ACHN (cell line): ENCODE measurements around the gene SPNS3.

ENCODE experiments used
- DNase-seq: peaks from one replicate; pipeline ENCODE4 v3.0.0-alpha.2; 2015
- in situ Hi-C: cut with HindIII; loops from 2 replicates; pipeline ENCODE4 v1.10.0; 2017; ENCODE audit warnings: low sequenced_read_pairs, low pct_ligation_motif_present, low pct_unique_long_range_greater_than_20kb

The SPNS3 gene

DNA sequence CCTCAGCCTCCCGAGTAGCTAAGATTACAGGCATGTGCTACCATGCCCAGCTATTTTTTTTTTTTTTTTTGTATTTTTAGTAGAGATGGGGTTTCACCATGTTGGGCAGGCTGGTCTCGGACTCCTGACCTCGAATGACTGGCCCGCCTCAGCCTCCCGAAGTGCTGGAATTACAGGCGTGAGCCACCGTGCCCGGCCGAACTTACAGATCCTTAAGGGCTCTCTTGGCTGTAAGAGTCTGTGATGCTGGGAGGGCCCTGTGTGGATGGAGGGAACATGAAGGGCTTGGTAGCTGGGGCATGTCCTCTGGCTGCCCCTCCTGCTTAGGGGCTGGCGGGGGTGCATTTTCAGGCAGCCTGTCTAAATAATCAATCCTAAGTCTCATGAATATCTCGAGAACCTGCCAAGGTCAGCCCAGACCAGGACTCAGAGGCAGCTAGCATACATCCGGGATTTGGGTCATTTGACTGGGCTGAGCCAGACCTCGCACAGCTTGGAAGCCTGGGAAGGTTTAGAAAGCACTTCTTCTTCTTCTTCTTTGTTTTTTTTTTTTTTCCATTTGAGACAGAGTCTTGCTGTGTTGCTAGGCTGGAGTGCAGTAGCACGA lies 17.1 kb downstream of the SPNS3 start:
- no peak for DNase-seq
- in situ Hi-C loops: no loop called here

DNA sequence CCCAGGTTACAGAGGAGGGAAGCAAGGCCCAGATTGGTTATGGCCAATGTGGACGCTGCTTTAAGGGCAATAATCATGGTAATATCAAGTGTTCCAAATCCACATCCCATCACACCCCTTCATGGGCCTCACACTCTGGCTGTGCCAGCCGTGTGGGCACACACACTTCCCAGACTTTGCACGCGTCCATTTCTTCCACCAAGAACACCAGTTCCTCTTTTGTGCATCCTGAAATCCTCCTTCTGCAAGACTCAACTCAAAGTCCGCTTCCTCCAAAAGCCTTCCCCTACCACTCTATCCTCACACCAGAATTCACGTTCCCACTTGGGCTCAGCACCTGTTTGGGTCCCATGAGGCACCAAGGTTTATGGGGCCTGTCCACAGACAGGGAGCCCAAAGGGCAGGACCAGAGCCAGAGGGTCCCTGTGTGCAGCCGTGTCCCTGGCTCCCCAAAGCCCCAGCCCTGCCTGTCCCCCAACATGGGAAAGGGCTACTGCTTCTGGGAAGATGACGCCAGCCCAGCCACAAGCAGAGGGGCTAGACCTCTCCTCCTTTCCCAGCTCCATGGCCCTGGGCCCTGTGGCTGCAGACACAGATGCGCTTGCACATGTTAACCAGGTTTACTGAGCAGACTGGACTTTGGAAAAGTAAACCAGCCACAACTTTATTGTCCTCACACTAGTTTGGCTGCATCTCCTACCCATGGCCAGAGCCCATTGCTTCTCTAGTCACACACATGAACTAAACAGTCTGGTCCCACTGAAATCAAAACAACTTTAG lies 20.3 kb downstream of the SPNS3 start:
- DNase-seq: no peak
- in situ Hi-C loops: no loop called here

DNA sequence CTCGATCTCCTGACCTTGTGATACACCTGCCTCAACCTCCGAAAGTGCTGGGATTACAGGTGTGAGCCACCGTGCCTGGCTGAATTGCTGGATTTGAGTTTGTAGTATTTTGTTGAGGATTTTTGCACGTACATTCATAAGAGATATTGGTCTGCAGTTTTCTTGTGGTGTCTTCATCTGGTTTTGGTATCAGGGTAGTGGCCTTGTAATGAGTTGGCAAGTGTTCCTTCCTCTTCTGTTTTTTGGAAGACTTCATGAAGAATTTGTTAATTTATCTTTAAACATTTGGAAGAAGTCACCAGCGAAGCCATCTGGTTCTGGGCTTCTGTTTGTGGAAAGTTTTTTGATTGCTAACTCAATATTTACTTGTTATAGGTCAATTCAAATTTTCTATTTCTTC lies 26.9 kb downstream of the SPNS3 start:
- in situ Hi-C loops: no loop called here
- no peak for DNase-seq

DNA sequence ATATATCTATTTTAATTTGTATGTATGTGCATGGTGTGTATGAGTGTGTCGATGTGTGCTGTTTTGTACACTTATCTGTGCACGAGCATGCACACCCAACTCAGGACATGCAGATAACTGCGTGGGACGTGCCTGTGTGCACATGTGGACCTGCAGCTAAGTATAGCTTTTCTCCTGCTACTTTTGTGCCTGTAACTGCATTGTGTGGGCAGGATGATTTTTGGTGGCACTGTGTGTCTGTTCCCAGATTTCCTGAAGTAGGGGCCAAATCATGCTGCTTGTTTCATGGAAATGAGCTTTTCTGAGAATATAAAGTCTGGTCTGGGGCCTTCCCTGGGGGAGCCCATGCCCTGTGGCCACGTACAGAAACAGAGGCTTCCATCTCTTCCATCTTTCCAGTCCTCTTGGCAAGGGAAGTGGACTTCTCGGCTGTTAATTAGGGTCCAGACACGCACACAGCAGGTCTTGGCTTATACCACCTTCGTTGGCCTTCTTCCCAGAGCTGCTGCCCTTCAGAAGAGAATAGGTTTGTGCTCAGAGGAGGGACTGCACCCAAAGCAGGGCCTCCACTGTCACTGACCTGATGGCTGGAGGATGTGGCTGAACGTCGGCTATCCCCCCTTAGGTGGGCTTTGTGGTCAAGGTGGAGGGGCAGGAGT lies 30.2 kb downstream of the SPNS3 start:
- DNase-seq: no peak
- in situ Hi-C loops: no loop called here

GRCh38 chr17:4465786-4466185 lies 32.0 kb downstream of the SPNS3 start:
- in situ Hi-C loops: no loop called here
- no peak for DNase-seq

GRCh38 chr17:4467287-4467686 lies 33.5 kb downstream of the SPNS3 start:
- DNase-seq: no peak
- in situ Hi-C loops: no loop called here

DNA sequence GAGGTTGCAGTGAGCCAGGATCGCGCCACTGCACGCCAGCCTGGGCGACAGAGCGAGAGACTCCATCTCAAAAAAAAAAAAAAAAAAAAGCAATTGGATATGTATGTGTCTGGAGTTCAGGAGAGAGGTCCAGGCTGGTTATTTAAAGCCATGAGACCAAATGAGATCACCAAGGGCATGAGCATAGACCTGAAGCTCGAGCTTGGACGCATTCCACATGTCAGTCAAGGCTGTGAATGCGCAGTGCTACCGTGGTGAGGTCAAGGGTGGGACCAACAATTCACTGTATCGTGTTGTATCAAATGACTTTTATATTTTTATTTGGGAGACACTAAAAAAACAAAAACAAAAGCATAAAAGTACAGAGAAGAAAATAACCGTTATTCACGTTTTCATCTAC lies 35.8 kb downstream of the SPNS3 start:
- DNase-seq: no peak
- in situ Hi-C loops: no loop called here

DNA sequence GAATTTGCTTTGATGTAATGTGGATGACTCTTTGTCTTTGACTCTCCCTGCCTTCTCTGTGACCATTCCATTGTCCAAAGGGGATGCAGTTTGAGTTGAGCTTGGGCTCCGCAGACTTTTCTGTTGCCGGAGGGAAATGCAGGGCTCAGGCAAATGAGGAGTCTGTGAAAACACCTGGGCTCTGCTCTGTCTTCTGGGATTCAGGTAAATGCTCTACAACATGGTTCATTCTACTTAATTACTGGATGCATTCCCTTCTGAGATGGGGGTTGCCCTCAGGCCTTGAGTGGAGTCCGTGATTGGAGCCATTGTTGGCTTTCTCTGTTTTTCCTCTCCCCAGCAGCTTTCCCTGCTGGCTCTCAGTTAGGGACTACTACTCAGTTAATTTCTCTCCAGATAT lies 38.5 kb downstream of the SPNS3 start:
- in situ Hi-C loops: no loop called here
- DNase-seq: no peak

- DNase-seq: no peak
- in situ Hi-C loops: no loop called here
Measured at GRCh38 chr17:4474093-4474492, 40.4 kb downstream of the SPNS3 start.

DNA sequence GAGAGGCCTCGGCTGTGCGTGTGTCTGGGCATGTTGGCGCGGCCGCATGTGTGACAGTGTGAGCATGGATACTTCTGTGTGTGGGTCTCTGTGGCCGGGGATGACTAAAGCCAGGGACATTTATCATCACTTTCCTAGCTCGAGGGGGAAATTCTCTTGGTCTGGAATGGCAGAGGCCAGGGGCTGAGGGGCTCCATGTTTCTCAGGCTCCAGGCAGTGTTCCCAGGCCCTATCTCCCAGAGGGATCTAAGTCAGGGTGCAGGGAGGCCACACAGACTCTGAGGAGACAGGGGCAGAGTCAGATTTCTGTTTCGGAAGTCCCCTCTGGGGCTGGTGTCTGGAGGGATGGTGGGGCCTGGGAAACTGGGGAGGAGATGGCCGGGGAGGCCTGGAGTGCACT lies 41.3 kb downstream of the SPNS3 start:
- DNase-seq: no peak
- in situ Hi-C loops: no loop called here

DNA sequence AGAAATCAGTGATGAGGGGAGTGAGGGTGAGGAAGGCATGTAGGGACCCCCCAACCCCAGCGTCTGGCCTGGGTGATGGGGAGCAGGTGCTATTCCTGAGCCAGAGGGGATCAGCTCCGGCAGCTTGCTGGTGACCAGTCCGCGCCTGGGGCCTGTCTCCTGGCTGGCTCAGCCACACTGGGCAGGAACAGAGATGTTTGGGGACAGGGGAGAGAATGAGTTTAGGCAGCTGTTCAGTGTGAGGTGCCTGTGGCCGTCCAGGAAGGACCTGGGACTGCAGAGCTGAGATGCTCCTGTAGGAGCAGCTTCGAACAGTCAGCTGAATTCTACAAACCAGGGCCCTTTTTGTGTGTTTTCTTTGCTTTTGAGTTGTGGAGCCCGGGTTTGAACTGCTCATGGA lies 41.7 kb downstream of the SPNS3 start:
- in situ Hi-C loops: no loop called here
- no peak for DNase-seq

GRCh38 chr17:4476017-4476416 lies 42.3 kb downstream of the SPNS3 start:
- in situ Hi-C loops: no loop called here
- no peak for DNase-seq

- no peak for DNase-seq
- in situ Hi-C loops: no loop called here
Measured at GRCh38 chr17:4476511-4477070, 42.9 kb downstream of the SPNS3 start.

- DNase-seq: peak; percentile 30
- in situ Hi-C loops: no loop called here
Measured at GRCh38 chr17:4477255-4477791, 43.6 kb downstream of the SPNS3 start.

DNA sequence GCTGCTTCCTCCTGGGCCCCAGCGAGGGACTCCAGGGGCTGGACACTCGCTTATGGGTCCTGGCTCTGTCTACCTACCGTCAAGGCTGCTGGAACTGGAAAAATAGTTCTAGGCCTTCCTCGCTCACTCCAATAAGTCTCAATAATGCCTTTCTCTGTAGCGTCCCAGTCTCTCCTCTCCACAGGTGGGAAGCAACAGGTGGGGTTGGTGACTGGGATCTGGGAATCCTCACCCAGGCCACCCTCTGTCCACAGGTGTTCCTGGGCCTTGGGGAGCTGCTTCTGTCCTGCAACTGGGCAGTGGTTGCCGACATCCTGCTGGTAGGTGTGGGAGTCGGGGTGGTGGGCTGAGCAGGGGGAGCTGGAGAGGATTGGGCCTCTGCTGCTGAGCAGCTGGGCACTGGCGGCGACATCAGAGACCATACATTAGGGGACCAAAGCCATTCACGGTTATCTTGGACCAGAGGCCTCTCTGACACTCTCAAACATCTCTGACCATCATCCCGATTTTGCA lies 44.6 kb downstream of the SPNS3 start:
- DNase-seq: no peak
- in situ Hi-C loops: no loop called here

DNA sequence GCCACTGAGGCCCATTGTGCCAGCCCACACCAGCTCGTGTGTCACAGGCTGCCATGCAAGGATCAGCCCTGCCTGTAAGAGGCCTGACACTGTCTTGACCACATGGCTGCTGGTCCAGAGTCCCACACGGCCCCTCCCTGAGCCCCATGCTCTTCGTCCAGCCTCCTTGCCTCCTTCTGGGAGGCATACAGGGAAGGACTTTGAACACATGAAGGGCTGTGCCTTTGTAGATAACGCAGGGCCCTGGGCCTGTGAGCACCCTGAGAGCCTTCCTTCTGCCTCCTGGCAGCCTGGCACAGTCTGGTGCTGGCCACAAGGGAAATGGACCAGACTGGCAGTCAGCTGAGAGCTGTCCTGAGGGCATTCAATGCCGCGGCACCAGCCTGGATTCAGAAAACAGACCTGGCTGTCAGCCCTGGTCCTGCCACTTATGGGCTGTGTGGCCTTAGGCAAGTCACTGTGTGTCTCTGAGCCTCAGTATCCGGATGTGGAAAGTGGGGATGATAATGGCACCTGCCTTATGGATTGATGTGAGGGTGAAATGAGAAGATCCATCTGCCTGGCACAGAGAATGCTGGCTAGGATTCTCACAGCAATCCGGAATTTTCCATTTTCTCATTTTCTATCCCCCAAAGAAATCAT lies 45.7 kb downstream of the SPNS3 start:
- DNase-seq: peak; percentile 40
- in situ Hi-C loops: no loop called here

- peak; percentile 98 for DNase-seq
- in situ Hi-C loops: no loop called here
Measured at GRCh38 chr17:4479982-4480751, 46.4 kb downstream of the SPNS3 start.
